Measurements from ENCODE around the gene C16orf92. TPM values are rescaled to one million over a fixed set of nuclear protein-coding genes. Genes with fewer than 3 reads are reported as not detected.

The C16orf92 gene
- total and polyA plus RNA-seq, 7 experiments from 2014 or later = not detected

- no peak for ATAC-seq
- H3K27ac ChIP-seq (ENCODE audit: low read depth, low read length) = no peak overlapping the region
- no peaks in the 10 kb centered on the region for H3K4me1 Mint-ChIP-seq
- H3K4me1 ChIP-seq (ENCODE audit: control insufficient read depth in 2 of 2, insufficient read depth in 2 of 2, low read length in 2 of 2) = no peaks in the 10 kb centered on the region
- no peaks in the 10 kb centered on the region for H3K27me3 Mint-ChIP-seq
- H3K9me3 Mint-ChIP-seq = no peaks in the 10 kb centered on the region
- H3K36me3 Mint-ChIP-seq = peaks cover 11 to 39% (median 17%) of the 10 kb centered on the region in 5 donors
- ChIA-PET CTCF (no interaction called here), POLR2A (interaction anchor here (1.0 kb wide), 1 partner anchor 15 kb away, joined by 3 read pairs; the partner anchor contains the start of gene TAOK2)
- peak overlapping the region in 1 of 10 donors; percentile 25 for H3K4me3 Mint-ChIP-seq
- peaks cover 0 to 98% (median 0%) of the 10 kb centered on the region in 3 experiments for H3K36me3 ChIP-seq (ENCODE audit: control insufficient read depth in 2 of 3, insufficient read depth in 3 of 3, low read length in 3 of 3)
- DNase-seq = no peak
- intact Hi-C loops (cut with micrococcal nuclease) = no loop called here
- H3K27ac Mint-ChIP-seq = peak overlapping the region in 3 of 9 donors; percentile 26 to 69 (median 41)
- H3K4me3 ChIP-seq (ENCODE audit: low read length) = no peak overlapping the region
- no peaks in the 10 kb centered on the region for H3K27me3 ChIP-seq (ENCODE audit: control insufficient read depth in 2 of 2, insufficient read depth in 2 of 2, low read length in 2 of 2)
- H3K9me3 ChIP-seq (ENCODE audit: control insufficient read depth in 2 of 3, low read length in 3 of 3) = no peaks in the 10 kb centered on the region
Observed at GRCh38 chr16:29988346-29989075, 34.5 kb upstream of the C16orf92 start.

- no peak for ATAC-seq
- Mint-ChIP-seq H3K27ac (peak overlapping the region in 2 of 9 donors; percentile 2 to 69), H3K36me3 (peaks cover 7 to 31% (median 17%) of the 10 kb centered on the region in 5 donors), H3K27me3 (no peaks in the 10 kb centered on the region), H3K4me1 (peaks cover 4 to 6% (median 5%) of the 10 kb centered on the region in 7 donors), H3K4me3 (no peak overlapping the region), H3K9me3 (no peaks in the 10 kb centered on the region)
- CTCF ChIA-PET = no interaction called here
- no peak for DNase-seq
- POLR2A ChIA-PET = interaction anchor here (0.5 to 1.0 kb wide), 2 partner anchors 16 to 63 kb away, joined by 3 read pairs; partner anchors contain the start of genes KCTD13 and TAOK2
- intact Hi-C loops (cut with micrococcal nuclease) = no loop called here
- peaks cover 1 to 4% of the 10 kb centered on the region in 2 donors for H3K4me1 ChIP-seq (ENCODE audit: control insufficient read depth in 2 of 2, insufficient read depth in 2 of 2, low read length in 2 of 2)
- peaks cover 0 to 93% (median 0%) of the 10 kb centered on the region in 3 experiments for H3K36me3 ChIP-seq (ENCODE audit: control insufficient read depth in 2 of 3, insufficient read depth in 3 of 3, low read length in 3 of 3)
- no peaks in the 10 kb centered on the region for H3K9me3 ChIP-seq (ENCODE audit: control insufficient read depth in 2 of 3, low read length in 3 of 3)
- H3K27ac ChIP-seq (ENCODE audit: low read depth, low read length) = no peak overlapping the region
- no peaks in the 10 kb centered on the region for H3K27me3 ChIP-seq (ENCODE audit: control insufficient read depth in 2 of 2, insufficient read depth in 2 of 2, low read length in 2 of 2)
- H3K4me3 ChIP-seq (ENCODE audit: low read length) = no peak overlapping the region
Observed at GRCh38 chr16:29989111-29989858, 33.7 kb upstream of the C16orf92 start.

GRCh38 chr16:29990034-29990433 lies 33.0 kb upstream of the C16orf92 start:
- Histone ChIP-seq H3K36me3 (ENCODE audit: control insufficient read depth in 2 of 3, insufficient read depth in 3 of 3, low read length in 3 of 3) (peaks cover 0 to 85% (median 0%) of the 10 kb centered on the region in 3 experiments), H3K27ac (ENCODE audit: low read depth, low read length) (no peak overlapping the region), H3K4me1 (ENCODE audit: control insufficient read depth in 2 of 2, insufficient read depth in 2 of 2, low read length in 2 of 2) (peaks cover 9 to 11% of the 10 kb centered on the region in 2 donors), H3K27me3 (ENCODE audit: control insufficient read depth in 2 of 2, insufficient read depth in 2 of 2, low read length in 2 of 2) (no peaks in the 10 kb centered on the region), H3K9me3 (ENCODE audit: control insufficient read depth in 2 of 3, low read length in 3 of 3) (no peaks in the 10 kb centered on the region), H3K4me3 (ENCODE audit: low read length) (no peak overlapping the region)
- peak overlapping the region in 1 of 9 donors; percentile 69 for H3K27ac Mint-ChIP-seq
- POLR2A ChIA-PET = interaction anchor here (0.5 kb wide), 1 partner anchor 64 kb away, joined by 3 read pairs; the partner anchor contains the start of gene KCTD13
- H3K9me3 Mint-ChIP-seq = no peaks in the 10 kb centered on the region
- intact Hi-C loops (cut with micrococcal nuclease) = loop anchor here in 1 of 2 donors (10.0 kb wide), 1 partner anchor 1125 kb away; the partner anchor contains the start of gene SH2B1
- CTCF ChIA-PET = no interaction called here
- DNase-seq (no peak), ATAC-seq (no peak)
- H3K36me3 Mint-ChIP-seq = peaks cover 4 to 30% (median 17%) of the 10 kb centered on the region in 5 donors
- no peaks in the 10 kb centered on the region for H3K27me3 Mint-ChIP-seq
- no peak overlapping the region for H3K4me3 Mint-ChIP-seq
- peaks cover 11 to 13% (median 13%) of the 10 kb centered on the region in 7 donors for H3K4me1 Mint-ChIP-seq

- ChIA-PET POLR2A (interaction anchor here (1.1 kb wide), 1 partner anchor 13 kb away, joined by 3 read pairs; no protein-coding TSS in a partner anchor), CTCF (no interaction called here)
- H3K27ac ChIP-seq (ENCODE audit: low read depth, low read length) = no peak overlapping the region
- no peaks in the 10 kb centered on the region for H3K9me3 ChIP-seq (ENCODE audit: control insufficient read depth in 2 of 3, low read length in 3 of 3)
- no peak overlapping the region for H3K4me3 ChIP-seq (ENCODE audit: low read length)
- DNase-seq (no peak), ATAC-seq (no peak)
- Mint-ChIP-seq H3K36me3 (peaks cover 2 to 28% (median 15%) of the 10 kb centered on the region in 5 donors), H3K27ac (peak overlapping the region in 1 of 9 donors; percentile 14), H3K4me1 (peaks cover 13 to 19% (median 14%) of the 10 kb centered on the region in 7 donors), H3K27me3 (no peaks in the 10 kb centered on the region), H3K9me3 (no peaks in the 10 kb centered on the region), H3K4me3 (no peak overlapping the region)
- intact Hi-C loops (cut with micrococcal nuclease) = loop anchor here in 1 of 2 donors (10.0 kb wide), 1 partner anchor 1126 kb away; the partner anchor contains the start of gene SH2B1
- H3K4me1 ChIP-seq (ENCODE audit: control insufficient read depth in 2 of 2, insufficient read depth in 2 of 2, low read length in 2 of 2) = peaks cover 9 to 11% of the 10 kb centered on the region in 2 donors
- H3K27me3 ChIP-seq (ENCODE audit: control insufficient read depth in 2 of 2, insufficient read depth in 2 of 2, low read length in 2 of 2) = no peaks in the 10 kb centered on the region
- H3K36me3 ChIP-seq (ENCODE audit: control insufficient read depth in 2 of 3, insufficient read depth in 3 of 3, low read length in 3 of 3) = peaks cover 0 to 82% (median 0%) of the 10 kb centered on the region in 3 experiments
Observed at GRCh38 chr16:29990883-29991570, 32.0 kb upstream of the C16orf92 start.

GRCh38 chr16:29991571-29991904 lies 31.5 kb upstream of the C16orf92 start:
- no peak overlapping the region for H3K4me3 ChIP-seq (ENCODE audit: low read length)
- H3K27ac ChIP-seq (ENCODE audit: low read depth, low read length) = no peak overlapping the region
- H3K27me3 ChIP-seq (ENCODE audit: control insufficient read depth in 2 of 2, insufficient read depth in 2 of 2, low read length in 2 of 2) = no peaks in the 10 kb centered on the region
- peaks cover 0 to 77% (median 0%) of the 10 kb centered on the region in 3 experiments for H3K36me3 ChIP-seq (ENCODE audit: control insufficient read depth in 2 of 3, insufficient read depth in 3 of 3, low read length in 3 of 3)
- no peaks in the 10 kb centered on the region for H3K9me3 ChIP-seq (ENCODE audit: control insufficient read depth in 2 of 3, low read length in 3 of 3)
- ChIA-PET CTCF (no interaction called here), POLR2A (interaction anchor here (1.1 kb wide), 1 partner anchor 13 kb away, joined by 3 read pairs; no protein-coding TSS in a partner anchor)
- H3K4me1 Mint-ChIP-seq = peaks cover 14 to 24% (median 18%) of the 10 kb centered on the region in 7 donors
- DNase-seq (no peak), ATAC-seq (no peak)
- H3K4me1 ChIP-seq (ENCODE audit: control insufficient read depth in 2 of 2, insufficient read depth in 2 of 2, low read length in 2 of 2) = peaks cover 11% of the 10 kb centered on the region in 2 donors
- no peaks in the 10 kb centered on the region for H3K27me3 Mint-ChIP-seq
- no peak overlapping the region for H3K4me3 Mint-ChIP-seq
- H3K36me3 Mint-ChIP-seq = peaks cover 0 to 28% (median 14%) of the 10 kb centered on the region in 5 donors
- intact Hi-C loops (cut with micrococcal nuclease) = loop anchor here in 1 of 2 donors (10.0 kb wide), 1 partner anchor 1127 kb away; the partner anchor contains the start of gene SH2B1
- H3K27ac Mint-ChIP-seq = no peak overlapping the region
- no peaks in the 10 kb centered on the region for H3K9me3 Mint-ChIP-seq

All from naive thymus-derived CD4-positive, alpha-beta T cell (primary cell).